Measurements from ENCODE around the gene C4BPA. TPM values are rescaled to one million over a fixed set of nuclear protein-coding genes. Genes with fewer than 3 reads are reported as not detected.
A peak's percentile ranks its signal among the peaks of the same experiment; 100 is the strongest.

C4BPA gene
- total RNA-seq, 4 donors from 2014 or later, result 0.67 TPM; not detected in 3

- H3K27ac ChIP-seq, result peak overlapping the region in 2 of 4 donors; percentile 3 to 16
Observed at GRCh38 chr1:207058878-207059867, 44.9 kb upstream of the C4BPA start.

GRCh38 chr1:207059881-207060280 is 44.2 kb upstream of the C4BPA start:
- Histone ChIP-seq H3K27me3 (no peaks in the 10 kb centered on the region), H3K4me3 (no peak overlapping the region), H3K9me3 (no peaks in the 10 kb centered on the region), H3K4me1 (peaks cover 0 to 42% (median 6%) of the 10 kb centered on the region in 3 donors), H3K36me3 (peaks cover 0 to 48% (median 10%) of the 10 kb centered on the region in 3 donors), H3K27ac (peak overlapping the region in 1 of 4 donors; percentile 3)
- TF ChIP-seq CTCF (IDR thresholded peaks at IDR 0.05) (no peak), POLR2A (IDR thresholded peaks at IDR 0.05) (no peak)
- 46 to 74% methylated on average over 3 of the region's 4 CpGs for WGBS, 2 donors
- DNase-seq, result no peak
- intact Hi-C loops (cut with DNase I), result no loop called here

More at GRCh38 chr1:207058878-207059867, 44.9 kb upstream of the C4BPA start:
- WGBS, 2 donors, result 74 to 86% methylated on average over 6 of the region's 6 CpGs
- Histone ChIP-seq H3K4me3 (no peak overlapping the region), H3K4me1 (peaks cover 0 to 42% (median 6%) of the 10 kb centered on the region in 3 donors), H3K27me3 (no peaks in the 10 kb centered on the region), H3K36me3 (peaks cover 0 to 41% (median 10%) of the 10 kb centered on the region in 3 donors), H3K9me3 (no peaks in the 10 kb centered on the region)
- TF ChIP-seq CTCF (IDR thresholded peaks at IDR 0.05), result no peak
- intact Hi-C loops (cut with DNase I), result no loop called here
- no peak for DNase-seq

- no peak overlapping the region for H3K27ac ChIP-seq
- no peaks in the 10 kb centered on the region for H3K27me3 ChIP-seq
- 30 to 62% methylated on average over 3 of the region's 3 CpGs for WGBS, 2 donors
Observed at GRCh38 chr1:207060596-207060995, 43.4 kb upstream of the C4BPA start.

GRCh38 chr1:207062058-207062457 is 42.0 kb upstream of the C4BPA start:
- intact Hi-C loops (cut with DNase I), result no loop called here
- Histone ChIP-seq H3K9me3 (no peaks in the 10 kb centered on the region), H3K4me1 (peaks cover 0 to 30% (median 6%) of the 10 kb centered on the region in 3 donors), H3K36me3 (peaks cover 0 to 69% (median 10%) of the 10 kb centered on the region in 3 donors), H3K27me3 (no peaks in the 10 kb centered on the region), H3K27ac (no peak overlapping the region), H3K4me3 (no peak overlapping the region)
- no peak for TF ChIP-seq POLR2A (IDR thresholded peaks at IDR 0.05)
- WGBS, 2 donors, result 57 to 63% methylated on average over 1 of the region's 1 CpG
- no peak for DNase-seq

More at GRCh38 chr1:207060596-207060995, 43.4 kb upstream of the C4BPA start:
- Histone ChIP-seq H3K4me3 (no peak overlapping the region), H3K36me3 (peaks cover 0 to 55% (median 10%) of the 10 kb centered on the region in 3 donors), H3K9me3 (no peaks in the 10 kb centered on the region), H3K4me1 (peaks cover 0 to 41% (median 6%) of the 10 kb centered on the region in 3 donors)
- DNase-seq, result no peak
- TF ChIP-seq CTCF (IDR thresholded peaks at IDR 0.05), result no peak
- intact Hi-C loops (cut with DNase I), result no loop called here

- no peak for TF ChIP-seq POLR2A (IDR thresholded peaks at IDR 0.05)
- TF ChIP-seq CTCF (IDR thresholded peaks at IDR 0.05), result no peak
- Histone ChIP-seq H3K4me3 (no peak overlapping the region), H3K27ac (no peak overlapping the region), H3K36me3 (peaks cover 0 to 79% (median 15%) of the 10 kb centered on the region in 3 donors), H3K4me1 (peaks cover 0 to 30% (median 6%) of the 10 kb centered on the region in 3 donors), H3K27me3 (no peaks in the 10 kb centered on the region), H3K9me3 (no peaks in the 10 kb centered on the region)
- DNase-seq, result no peak
- 90 to 95% methylated on average over 5 of the region's 5 CpGs for WGBS, 2 donors
- intact Hi-C loops (cut with DNase I), result no loop called here
Observed at GRCh38 chr1:207063014-207063413, 41.0 kb upstream of the C4BPA start.

Measured in esophagus squamous epithelium (tissue), 5 donors.